K562 (cell line): ENCODE data around the gene SRP9. TPM values are rescaled to one million over a fixed set of nuclear protein-coding genes. Genes with fewer than 3 reads are reported as not detected.

ENCODE experiments used
- MAFK ChIP-seq: IDR thresholded peaks from 2 replicates; pipeline ENCODE4 v1.6.1; 2011; ENCODE audit warnings: low read length, improper control_type of control experiment
- MGA ChIP-seq: fragments of 450-650 bp; IDR thresholded peaks from 2 replicates; pipeline ENCODE4 v1.6.1; 2016; ENCODE audit warnings: mild to moderate bottlenecking, moderate library complexity
- NFATC3 ChIP-seq: fragments of 450-650 bp; IDR thresholded peaks from 2 replicates; pipeline ENCODE4 v1.6.1; 2017; ENCODE audit warnings: mild to moderate bottlenecking
- YY1 ChIP-seq, 3 experiments: IDR thresholded peaks; 2 replicates each; pipeline ENCODE4 v1.6.1; 2011; ENCODE audit warnings: low read length in 2 of 3, mild to moderate bottlenecking in 2 of 3, moderate library complexity in 2 of 3, borderline replicate concordance in 1 of 3, control low read depth in 1 of 3, low read depth in 1 of 3; ENCODE audit not compliant: insufficient read depth in 3 of 3, insufficient replicate concordance in 2 of 3, control insufficient read depth in 1 of 3, insufficient read length in 1 of 3; ENCODE audit errors: extremely low read depth in 1 of 3
- ZNF311 ChIP-seq: fragments of 250-450 bp; sonication (Bioruptor Pico); IDR thresholded peaks from 2 replicates; pipeline ENCODE4 v1.4.0; 2020; ENCODE audit warnings: mild to moderate bottlenecking, moderate library complexity
- ZNF431 ChIP-seq: sonication (generic); formaldehyde crosslinking; IDR thresholded peaks from 2 replicates; pipeline ENCODE4 v1.8.0; 2022; ENCODE audit warnings: mild to moderate bottlenecking, missing genetic modification reagents
- ZNF584 ChIP-seq: fragments of 200-800 bp; sonication (Bioruptor generic); IDR thresholded peaks from 2 replicates; pipeline ENCODE4 v1.6.1; 2016; ENCODE audit warnings: low read depth, mild to moderate bottlenecking, missing genetic modification characterization, missing compliant biosample characterization
- polyA plus RNA-seq, 8 experiments: library from polyadenylated mRNA; depleted of rRNA in 4 of 8; stranded (reverse) in 5 of 8; unstranded in 3 of 8; fragments of >200 nt; fragmentation: Nextera tagmentation in 2 of 8; fragmentation: Illumina TruSeq in 1 of 8; extraction: Ambion mirVana in 2 of 8; extraction: Trizol in 1 of 8; gene quantifications; 2 replicates each; pipeline versions ENCODE4 v1.2.1 to v1.2.3, GENCODE V29; 2011 to 2014; ENCODE audit warnings: inconsistent platforms in 1 of 8, missing spikeins in 1 of 8
- total RNA-seq, 7 experiments: library from RNA; depleted of rRNA in 6 of 7; stranded (reverse); fragments of >200 nt in 6 of 7; fragmentation: Illumina TruSeq in 2 of 7; extraction: Trizol in 2 of 7; gene quantifications; 2 replicates each; pipeline versions ENCODE4 v1.2.1 to v1.2.3, GENCODE V29; 2011 to 2021; ENCODE audit warnings: low replicate concordance in 1 of 7
- TF ChIP-seq, protein P1 (sequence below): sonication (generic); formaldehyde crosslinking; IDR thresholded peaks from 2 replicates; pipeline ENCODE4 v1.8.0; 2022; ENCODE audit warnings: mild to moderate bottlenecking, missing genetic modification reagents

SRP9 gene
- total and polyA plus RNA-seq, 9 of the 15 experiments (the other 6 are each of a cell fraction or from before 2014, with no cell fraction given) = 273 to 1,892 (median 668) TPM

DNA sequence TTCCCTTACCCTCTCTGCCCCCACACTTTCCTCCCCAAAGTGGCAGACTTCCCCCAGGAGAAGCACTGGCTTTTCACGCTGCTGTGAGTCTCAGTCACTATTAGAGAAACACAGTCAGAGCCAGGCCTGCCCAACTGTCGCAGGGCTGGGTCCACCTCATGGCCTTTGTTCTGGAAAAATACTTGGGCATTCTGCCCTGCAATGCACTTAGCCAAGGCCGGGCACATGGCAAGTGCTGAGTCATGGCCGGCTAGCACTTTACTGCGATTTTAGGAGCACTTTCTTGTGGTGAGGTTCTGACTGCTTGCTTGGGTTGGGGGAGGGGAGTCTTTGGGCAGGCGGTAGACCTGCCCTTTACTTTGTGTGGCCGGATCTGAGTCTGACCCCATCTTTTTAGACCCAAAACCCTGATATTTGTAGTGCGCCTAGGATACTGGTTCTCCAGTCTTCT, 40.0 kb downstream of the SRP9 start (continued):
- TF ChIP-seq, protein P1, sequence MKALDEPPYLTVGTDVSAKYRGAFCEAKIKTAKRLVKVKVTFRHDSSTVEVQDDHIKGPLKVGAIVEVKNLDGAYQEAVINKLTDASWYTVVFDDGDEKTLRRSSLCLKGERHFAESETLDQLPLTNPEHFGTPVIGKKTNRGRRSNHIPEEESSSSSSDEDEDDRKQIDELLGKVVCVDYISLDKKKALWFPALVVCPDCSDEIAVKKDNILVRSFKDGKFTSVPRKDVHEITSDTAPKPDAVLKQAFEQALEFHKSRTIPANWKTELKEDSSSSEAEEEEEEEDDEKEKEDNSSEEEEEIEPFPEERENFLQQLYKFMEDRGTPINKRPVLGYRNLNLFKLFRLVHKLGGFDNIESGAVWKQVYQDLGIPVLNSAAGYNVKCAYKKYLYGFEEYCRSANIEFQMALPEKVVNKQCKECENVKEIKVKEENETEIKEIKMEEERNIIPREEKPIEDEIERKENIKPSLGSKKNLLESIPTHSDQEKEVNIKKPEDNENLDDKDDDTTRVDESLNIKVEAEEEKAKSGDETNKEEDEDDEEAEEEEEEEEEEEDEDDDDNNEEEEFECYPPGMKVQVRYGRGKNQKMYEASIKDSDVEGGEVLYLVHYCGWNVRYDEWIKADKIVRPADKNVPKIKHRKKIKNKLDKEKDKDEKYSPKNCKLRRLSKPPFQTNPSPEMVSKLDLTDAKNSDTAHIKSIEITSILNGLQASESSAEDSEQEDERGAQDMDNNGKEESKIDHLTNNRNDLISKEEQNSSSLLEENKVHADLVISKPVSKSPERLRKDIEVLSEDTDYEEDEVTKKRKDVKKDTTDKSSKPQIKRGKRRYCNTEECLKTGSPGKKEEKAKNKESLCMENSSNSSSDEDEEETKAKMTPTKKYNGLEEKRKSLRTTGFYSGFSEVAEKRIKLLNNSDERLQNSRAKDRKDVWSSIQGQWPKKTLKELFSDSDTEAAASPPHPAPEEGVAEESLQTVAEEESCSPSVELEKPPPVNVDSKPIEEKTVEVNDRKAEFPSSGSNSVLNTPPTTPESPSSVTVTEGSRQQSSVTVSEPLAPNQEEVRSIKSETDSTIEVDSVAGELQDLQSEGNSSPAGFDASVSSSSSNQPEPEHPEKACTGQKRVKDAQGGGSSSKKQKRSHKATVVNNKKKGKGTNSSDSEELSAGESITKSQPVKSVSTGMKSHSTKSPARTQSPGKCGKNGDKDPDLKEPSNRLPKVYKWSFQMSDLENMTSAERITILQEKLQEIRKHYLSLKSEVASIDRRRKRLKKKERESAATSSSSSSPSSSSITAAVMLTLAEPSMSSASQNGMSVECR = 0 out of 2 replicates have a peak, but pooled peaks have one; percentile 57
- TF ChIP-seq ZNF584 (no peak; the same call in 1 of the 2 replicates), NFATC3 (no peak), ZNF311 (CRISPR knock-in tag) (no peak), MAFK (peak; percentile 87), MGA (peak; percentile 49; the same call in 1 of the 2 replicates), ZNF431 (no peak), YY1 (IDR thresholded peaks at IDR 0.05; ENCODE audit: borderline replicate concordance in 1 of 3, control insufficient read depth in 1 of 3, extremely low read depth in 1 of 3, insufficient read depth in 3 of 3, insufficient read length in 1 of 3, insufficient replicate concordance in 2 of 3, low read depth in 1 of 3, low read length in 2 of 3) (no peak)
